Measurements from ENCODE around the gene NPVF. TPM values are rescaled to one million over a fixed set of nuclear protein-coding genes. Genes with fewer than 3 reads are reported as not detected.

The NPVF gene
- total RNA-seq, 1 donor from 2014 or later: not detected

DNA sequence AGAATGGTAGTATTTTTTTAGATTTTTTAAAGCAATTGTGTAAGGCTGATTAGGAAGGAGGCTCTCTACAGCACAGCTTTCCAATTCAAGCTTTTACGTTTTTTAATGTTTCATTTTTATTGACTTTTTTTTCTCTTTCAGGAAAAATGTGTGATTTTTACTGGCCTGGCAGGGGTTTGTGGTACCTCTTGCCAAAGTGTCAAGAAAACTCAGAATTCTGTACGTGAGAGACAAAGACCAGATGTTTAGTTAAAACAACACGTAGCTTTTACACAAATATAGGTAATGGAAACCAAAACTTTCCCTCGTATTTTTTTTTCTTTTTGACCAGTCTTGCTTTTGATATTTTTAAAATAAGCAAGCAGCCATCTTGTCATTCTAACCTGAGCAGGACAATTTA is 6.0 kb upstream of the NPVF start:
- no peak for DNase-seq (ENCODE audit: low read depth in 2 of 2)

- no peak for DNase-seq (ENCODE audit: low read depth in 2 of 2)
These were observed 5.1 kb downstream of the NPVF start for GRCh38 chr7:25223206-25223605.

- DNase-seq (ENCODE audit: low read depth in 2 of 2): no peak
These were observed 5.6 kb downstream of the NPVF start for GRCh38 chr7:25222666-25223065.

DNA sequence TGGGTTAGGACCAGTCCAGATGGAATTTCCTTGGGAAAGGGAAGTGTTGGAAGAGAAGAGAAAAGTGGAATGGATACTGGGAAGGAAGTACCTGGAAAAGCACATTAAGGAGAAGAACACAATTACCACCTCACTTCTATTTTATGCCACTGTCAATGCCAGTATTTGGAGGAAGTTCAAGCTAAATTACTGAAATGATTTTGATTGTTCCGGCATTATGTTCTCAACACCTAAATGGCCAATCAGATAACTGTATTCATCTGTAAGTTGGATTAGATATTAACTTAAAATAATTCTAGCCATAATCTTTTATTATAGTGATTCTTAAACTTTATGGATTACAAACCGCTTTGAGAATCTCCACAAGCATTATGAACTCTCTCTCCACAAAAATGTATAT is 7.3 kb downstream of the NPVF start:
- DNase-seq (ENCODE audit: low read depth in 2 of 2): no peak

GRCh38 chr7:25218191-25218590 is 10.1 kb downstream of the NPVF start:
- no peak for DNase-seq (ENCODE audit: low read depth in 2 of 2)

- peak; percentile 43 to 70 for DNase-seq (ENCODE audit: low read depth in 2 of 2)
These were observed 11.4 kb downstream of the NPVF start for GRCh38 chr7:25216837-25217236.

- DNase-seq (ENCODE audit: low read depth in 2 of 2): no peak
These were observed 12.5 kb downstream of the NPVF start for GRCh38 chr7:25215694-25216335.

DNA sequence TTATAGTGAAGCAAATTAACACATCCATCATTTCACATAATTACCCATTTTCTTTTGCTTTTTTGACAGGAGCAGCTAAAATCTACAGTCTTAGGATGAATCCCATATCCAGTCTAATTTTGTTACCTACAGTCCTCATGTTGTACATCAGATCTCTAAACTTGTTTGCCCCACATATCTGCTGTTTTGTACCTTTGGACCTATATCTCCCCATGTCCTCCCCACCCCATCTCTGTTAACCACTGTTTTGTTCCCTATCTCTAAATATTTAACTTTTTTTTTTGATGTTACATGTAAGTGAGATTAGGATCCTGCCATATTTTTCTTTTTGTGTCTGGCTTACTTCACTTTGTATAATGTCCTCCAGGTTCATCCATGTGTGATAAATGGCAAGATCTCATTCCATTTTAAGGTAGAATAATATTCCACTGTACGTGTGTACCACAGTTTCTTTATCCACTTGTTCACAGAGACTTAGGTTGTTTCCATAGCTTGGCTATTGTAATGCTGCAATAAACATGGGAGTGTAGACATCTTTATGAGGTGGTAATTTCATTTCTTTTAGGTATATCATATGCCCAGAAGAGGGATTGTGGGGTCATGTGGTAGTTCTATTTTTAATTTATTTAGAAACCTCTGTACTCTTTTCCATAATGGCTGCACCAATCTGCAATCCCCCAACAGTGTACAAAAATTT is 19.6 kb downstream of the NPVF start:
- no peak for DNase-seq (ENCODE audit: low read depth in 2 of 2)

DNA sequence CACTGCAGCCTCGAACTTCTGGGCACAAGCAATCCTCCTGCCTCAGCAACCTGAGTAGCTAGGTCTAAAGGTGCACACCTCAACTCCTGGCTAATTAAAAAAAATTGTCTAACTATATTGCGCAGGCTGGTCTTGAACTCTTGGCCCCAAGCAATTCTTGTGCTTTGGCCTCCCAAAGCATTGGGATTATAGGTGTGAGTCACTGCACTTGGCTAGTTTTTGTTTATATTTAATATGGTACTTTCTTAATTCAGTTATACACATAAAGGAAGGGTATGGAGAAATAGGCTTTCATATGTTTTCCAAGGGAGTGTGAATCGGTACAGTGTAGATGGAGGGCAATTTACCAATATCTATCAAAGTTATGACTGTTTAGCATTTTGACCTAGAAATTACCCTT is 20.4 kb downstream of the NPVF start:
- DNase-seq (ENCODE audit: low read depth in 2 of 2): no peak

- DNase-seq (ENCODE audit: low read depth in 2 of 2): no peak
These were observed 21.5 kb downstream of the NPVF start for GRCh38 chr7:25206765-25207164.

GRCh38 chr7:25196132-25196896 is 32.0 kb downstream of the NPVF start:
- DNase-seq (ENCODE audit: low read depth in 2 of 2): peak in 1 of 2 donors; percentile 73

- no peak for DNase-seq (ENCODE audit: low read depth in 2 of 2)
These were observed 34.2 kb downstream of the NPVF start for GRCh38 chr7:25194036-25194435.

DNA sequence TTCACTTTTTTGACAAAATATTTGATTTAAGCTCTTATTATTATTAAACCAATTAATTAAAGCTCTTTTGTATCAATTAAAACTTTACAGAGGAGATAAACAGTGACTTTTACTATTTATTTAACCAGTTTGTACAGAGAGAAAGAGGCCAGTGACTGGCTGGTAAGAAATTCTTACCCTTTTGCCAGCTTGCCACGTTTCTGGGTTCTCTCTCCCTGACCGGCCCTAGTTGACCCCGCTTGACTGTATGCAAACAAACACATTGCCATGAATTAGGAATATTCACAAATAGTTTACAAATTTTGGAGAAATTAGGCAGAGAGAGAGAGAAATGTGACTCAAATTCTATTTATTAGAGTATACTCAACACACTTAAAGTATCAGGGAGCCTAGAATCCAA is 36.2 kb downstream of the NPVF start:
- DNase-seq (ENCODE audit: low read depth in 2 of 2): no peak

DNA sequence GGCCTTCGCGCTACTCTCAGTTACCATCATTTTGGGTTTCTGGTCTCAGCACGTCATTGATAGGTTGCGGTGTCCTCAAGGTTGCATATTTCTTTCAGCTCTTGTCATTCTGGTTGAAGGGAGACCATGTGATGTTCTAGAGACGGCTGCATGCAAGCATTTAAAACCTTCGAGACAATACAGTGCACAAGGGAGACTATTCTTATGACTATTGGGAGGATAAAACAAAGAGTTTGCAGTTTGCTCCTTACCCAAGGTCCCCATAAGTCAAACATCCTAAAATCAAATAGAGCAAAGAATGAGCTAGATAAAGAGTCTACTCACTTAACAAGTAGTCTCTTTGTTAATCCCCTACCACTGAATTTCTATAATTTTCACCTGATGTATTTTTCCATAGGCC is 39.1 kb downstream of the NPVF start:
- no peak for DNase-seq (ENCODE audit: low read depth in 2 of 2)

DNA sequence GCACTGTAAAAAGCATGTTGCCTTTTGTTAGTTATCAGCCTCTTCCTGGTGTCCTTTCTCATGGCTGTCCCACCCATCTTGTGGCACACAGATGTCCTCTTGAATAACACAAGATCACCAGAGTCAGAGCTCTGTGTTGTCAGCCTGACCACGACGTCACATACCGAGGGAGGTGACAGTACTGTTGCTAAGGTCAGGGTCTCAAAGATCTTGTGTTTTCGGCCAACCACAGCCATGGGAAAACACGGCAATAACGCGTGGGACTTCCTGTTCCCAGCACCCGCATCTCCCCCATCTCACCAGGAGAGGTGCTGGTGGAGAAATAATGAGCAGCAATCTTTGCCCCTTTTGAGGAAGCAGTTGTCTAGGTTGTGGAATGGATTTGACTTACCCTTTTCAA is 40.4 kb downstream of the NPVF start:
- no peak for DNase-seq (ENCODE audit: low read depth in 2 of 2)

- no peak for DNase-seq (ENCODE audit: low read depth in 2 of 2)
These were observed 41.9 kb downstream of the NPVF start for GRCh38 chr7:25186436-25186835.

DNA sequence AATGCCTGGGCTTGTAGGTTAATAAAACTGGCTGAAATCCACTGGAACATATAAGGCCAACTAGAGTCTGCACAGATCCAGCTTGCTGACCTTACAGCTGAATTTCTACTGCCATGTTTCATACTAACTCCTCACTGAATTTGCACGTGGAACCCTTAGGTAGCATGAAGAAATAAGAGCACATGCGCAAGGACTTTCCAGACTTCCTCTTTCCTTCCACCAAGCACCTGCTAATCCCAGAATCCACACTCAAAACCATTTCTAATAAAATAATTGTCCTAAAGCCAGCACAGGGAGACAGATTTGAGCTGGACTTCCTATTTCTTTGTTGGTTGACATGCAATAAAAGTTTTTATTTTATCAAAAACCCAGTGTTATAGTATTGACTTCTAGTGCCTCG is 46.8 kb downstream of the NPVF start:
- DNase-seq (ENCODE audit: low read depth in 2 of 2): no peak

- no peak for DNase-seq (ENCODE audit: low read depth in 2 of 2)
These were observed 47.3 kb downstream of the NPVF start for GRCh38 chr7:25180946-25181345.

- DNase-seq (ENCODE audit: low read depth in 2 of 2): no peak
These were observed 47.7 kb downstream of the NPVF start for GRCh38 chr7:25180592-25180923.

- DNase-seq (ENCODE audit: low read depth in 2 of 2): peak; percentile 67 to 82
These were observed 48.3 kb downstream of the NPVF start for GRCh38 chr7:25179771-25180591.

DNA sequence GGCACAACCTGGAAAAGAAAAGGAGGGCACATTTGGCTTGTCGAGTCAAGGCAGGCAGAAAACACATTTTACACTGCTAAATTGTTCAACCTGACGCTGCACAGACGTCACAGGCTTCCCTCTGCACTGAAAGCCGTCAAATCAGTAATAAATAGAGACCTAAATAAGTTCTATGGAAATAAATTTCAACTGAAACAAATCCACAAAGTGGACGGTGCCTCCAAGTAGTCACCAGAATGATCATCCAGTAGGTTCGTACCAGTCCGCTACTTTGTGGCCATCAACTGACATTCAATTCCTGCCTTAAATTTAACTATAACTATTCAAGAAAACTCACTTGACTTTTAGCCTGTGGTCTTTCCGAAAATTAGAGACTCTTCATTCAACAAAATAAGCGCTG is 49.0 kb downstream of the NPVF start:
- peak in 1 of 2 donors; percentile 1 for DNase-seq (ENCODE audit: low read depth in 2 of 2)
